PC-3 (cell line): Measurements from ENCODE around the gene WWP2. TPM values are rescaled to one million over a fixed set of nuclear protein-coding genes. Genes with fewer than 3 reads are reported as not detected.

Source experiments
- ATAC-seq: fragments of 200-7000 bp; cut with Tn5 transposase; 2 replicates; pipeline ENCODE4 v1.9.1; 2020; ENCODE audit warnings: mild to moderate bottlenecking, moderate library complexity
- BruUV-seq: library from RNA; stranded (reverse); fragments of 400-500 nt; replicated peaks from 2 replicates; lab custom pipeline; 2021; lab: Mats Ljungman, UMichigan
- CTCF ChIA-PET: fragments of 300-600 bp; sonication (Branson Sonifier 250); formaldehyde crosslinking; loops from one replicate; lab custom pipeline; 2022; ENCODE audit warnings: antibody characterized with exemption; lab: Charles Lee
- POLR2A ChIA-PET: fragments of 300-600 bp; sonication (Branson Sonifier 250); formaldehyde crosslinking; loops from one replicate; lab custom pipeline; 2022; ENCODE audit warnings: antibody characterized with exemption; ENCODE audit not compliant: unreplicated experiment; lab: Charles Lee
- DNase-seq: peaks from one replicate; pipeline ENCODE4 v3.0.0-alpha.2; 2015
- H2AFZ ChIP-seq: fragments of 300-600 bp; sonication (generic); 2 replicates; pipeline ENCODE4 v1.6.0; 2016; ENCODE audit warnings: antibody characterized with exemption, low read length
- H3F3A ChIP-seq: fragments of 300-600 bp; sonication (generic); one replicate; pipeline ENCODE4 v1.6.0; 2017; ENCODE audit warnings: antibody characterized with exemption, low read length, control low read depth, mild to moderate bottlenecking; ENCODE audit not compliant: unreplicated experiment
- H3K27ac ChIP-seq: fragments of 300-600 bp; sonication (generic); 2 replicates; pipeline ENCODE4 v1.5.1; 2016; ENCODE audit warnings: mild to moderate bottlenecking, low read length
- H3K27me3 ChIP-seq: fragments of 300-600 bp; sonication (generic); 2 replicates; pipeline ENCODE4 v1.6.1; 2016; ENCODE audit warnings: low read length, mixed read lengths
- H3K36me3 ChIP-seq: fragments of 300-600 bp; sonication (generic); 2 replicates; pipeline ENCODE4 v1.6.1; 2016; ENCODE audit warnings: low read depth, mixed run types, low read length, mixed read lengths
- H3K4me1 ChIP-seq: fragments of 300-600 bp; sonication (generic); 2 replicates; pipeline ENCODE4 v1.5.1; 2016; ENCODE audit warnings: low read length; ENCODE audit not compliant: insufficient read depth
- H3K4me2 ChIP-seq: fragments of 300-600 bp; sonication (generic); 2 replicates; pipeline ENCODE4 v1.6.0; 2016; ENCODE audit warnings: low read length
- H3K4me3 ChIP-seq: fragments of 300-600 bp; sonication (generic); 2 replicates; pipeline ENCODE4 v1.5.1; 2016; ENCODE audit warnings: mild to moderate bottlenecking, low read length, mixed read lengths
- H3K79me2 ChIP-seq: fragments of 300-600 bp; sonication (generic); 2 replicates; pipeline ENCODE4 v1.6.1; 2017; ENCODE audit warnings: low read length, mixed read lengths
- H3K9ac ChIP-seq: fragments of 300-600 bp; sonication (generic); 2 replicates; pipeline ENCODE4 v1.6.0; 2016; ENCODE audit warnings: mild to moderate bottlenecking, low read length
- H3K9me2 ChIP-seq: fragments of 300-600 bp; sonication (generic); replicated peaks from 2 replicates; pipeline ENCODE4 v1.6.1; 2016; ENCODE audit warnings: mixed run types, low read length, mixed read lengths
- H3K9me3 ChIP-seq: fragments of 300-600 bp; sonication (generic); 2 replicates; pipeline ENCODE4 v1.6.1; 2016; ENCODE audit warnings: low read length, mixed read lengths
- H4K20me1 ChIP-seq: fragments of 300-600 bp; sonication (generic); 2 replicates; pipeline ENCODE4 v1.6.1; 2016; ENCODE audit warnings: low read length, mixed read lengths
- CTCF ChIP-seq: fragments of 300-600 bp; sonication (generic); conservative IDR thresholded peaks from 2 replicates; pipeline ENCODE4 v1.5.1; 2017; ENCODE audit warnings: antibody characterized with exemption, low read depth, mild to moderate bottlenecking, low read length
- EZH2 ChIP-seq: fragments of 300-600 bp; sonication (generic); IDR thresholded peaks from one replicate; pipeline ENCODE4 v1.6.1; 2017; ENCODE audit warnings: antibody characterized with exemption, mild to moderate bottlenecking, low read length; ENCODE audit not compliant: unreplicated experiment
- EZH2phosphoT487 ChIP-seq: fragments of 300-600 bp; sonication (generic); IDR thresholded peaks from 2 replicates; pipeline ENCODE4 v1.6.1; 2018; ENCODE audit warnings: mild to moderate bottlenecking, antibody characterized with exemption, low read length, borderline replicate concordance
- intact Hi-C: fragments of 100-400 bp; cut with micrococcal nuclease; formaldehyde crosslinking; loops from 2 replicates; pipeline ENCODE4 v1.9.0; 2023
- total RNA-seq: library from RNA; depleted of rRNA; stranded (reverse); fragments of >200 nt; gene quantifications from 2 replicates; pipeline ENCODE4 v1.2.3, GENCODE V29; 2014

WWP2 gene
- total RNA-seq, 1 experiment from 2014 or later: 15.8 TPM

DNA sequence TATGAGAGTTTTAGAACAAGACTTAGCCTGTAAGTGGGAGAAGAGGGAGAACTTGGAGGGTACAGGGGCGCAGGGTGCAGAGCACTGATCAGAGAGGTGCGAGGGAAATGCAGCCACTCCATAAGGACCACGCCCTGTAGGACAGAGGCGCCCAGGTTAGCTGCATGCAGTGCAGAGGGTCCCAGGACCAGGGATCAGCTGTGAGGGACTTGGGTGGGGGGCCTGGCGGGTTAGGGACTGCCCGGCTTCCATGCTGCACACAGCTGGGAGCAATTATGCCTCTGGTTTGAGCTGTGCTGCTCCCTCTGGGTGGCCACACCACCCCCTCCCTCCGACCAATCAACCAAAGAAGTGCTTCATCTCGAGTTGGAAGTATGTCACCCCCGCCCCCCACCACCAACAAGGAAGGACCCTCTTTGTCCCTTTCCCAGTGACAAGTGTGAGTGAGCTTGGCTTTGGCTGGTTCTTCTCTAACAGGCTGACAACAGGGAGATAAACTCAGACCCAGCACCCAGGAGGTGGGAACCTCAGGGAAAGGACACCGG is 166.8 kb downstream of the WWP2 start:
- no peak for DNase-seq
- intact Hi-C loops: no loop called here
- CTCF ChIA-PET: no interaction called here
- ATAC-seq: no peak
- no peak overlapping the region for H3K27ac ChIP-seq
- no peaks in the 10 kb centered on the region for H3K36me3 ChIP-seq
- no peak overlapping the region for H2AFZ ChIP-seq
- no peaks in the 10 kb centered on the region for H3K4me1 ChIP-seq
- H3F3A ChIP-seq: no peaks in the 10 kb centered on the region
- no TSS peak for BruUV-seq
- no peaks in the 10 kb centered on the region for H3K79me2 ChIP-seq
- no peaks in the 10 kb centered on the region for H3K9me3 ChIP-seq
- no peak overlapping the region for H3K4me2 ChIP-seq
- H3K9me2 ChIP-seq: no peaks in the 10 kb centered on the region
- H4K20me1 ChIP-seq: no peaks in the 10 kb centered on the region
- TF ChIP-seq EZH2phosphoT487 (no peak), CTCF (no peak), EZH2 (no peak)
- H3K9ac ChIP-seq: no peak overlapping the region
- H3K4me3 ChIP-seq: no peak overlapping the region
- no peaks in the 10 kb centered on the region for H3K27me3 ChIP-seq
- POLR2A ChIA-PET: no interaction called here

DNA sequence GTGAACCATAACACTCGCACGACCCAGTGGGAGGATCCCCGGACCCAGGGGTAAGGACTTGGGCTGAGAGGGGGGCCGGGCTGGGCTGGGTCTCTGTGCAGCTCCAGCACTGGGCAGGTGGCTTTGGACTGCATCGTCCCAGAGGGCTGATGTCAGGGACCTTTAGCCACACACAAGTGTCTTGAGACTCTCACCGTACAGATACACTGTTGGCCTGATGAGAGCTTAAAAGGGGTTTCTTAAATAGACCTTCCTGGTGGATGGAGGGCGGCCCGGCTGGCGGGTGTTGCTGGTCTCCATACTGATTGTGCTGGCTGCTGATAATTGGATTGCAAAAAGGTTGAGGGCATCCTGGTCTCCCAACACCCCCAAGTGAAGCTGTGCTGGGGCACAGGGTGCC is 167.3 kb downstream of the WWP2 start:
- H3K4me2 ChIP-seq: no peak overlapping the region
- H3K4me1 ChIP-seq: no peaks in the 10 kb centered on the region
- H2AFZ ChIP-seq: no peak overlapping the region
- no TSS peak for BruUV-seq
- H3K27me3 ChIP-seq: no peaks in the 10 kb centered on the region
- H3K27ac ChIP-seq: no peak overlapping the region
- H3K4me3 ChIP-seq: no peak overlapping the region
- no peaks in the 10 kb centered on the region for H4K20me1 ChIP-seq
- CTCF ChIA-PET: interaction anchor here (1.5 kb wide), 1 partner anchor 135 kb away, joined by 7 read pairs; no protein-coding TSS in a partner anchor
- no peak for DNase-seq
- no peak for TF ChIP-seq EZH2
- no peak for TF ChIP-seq CTCF
- no peak for TF ChIP-seq EZH2phosphoT487
- H3K9ac ChIP-seq: no peak overlapping the region
- H3F3A ChIP-seq: no peaks in the 10 kb centered on the region
- H3K9me3 ChIP-seq: no peaks in the 10 kb centered on the region
- no peaks in the 10 kb centered on the region for H3K36me3 ChIP-seq
- POLR2A ChIA-PET: no interaction called here
- no peak for ATAC-seq
- no peaks in the 10 kb centered on the region for H3K9me2 ChIP-seq
- intact Hi-C loops: no loop called here
- no peaks in the 10 kb centered on the region for H3K79me2 ChIP-seq

DNA sequence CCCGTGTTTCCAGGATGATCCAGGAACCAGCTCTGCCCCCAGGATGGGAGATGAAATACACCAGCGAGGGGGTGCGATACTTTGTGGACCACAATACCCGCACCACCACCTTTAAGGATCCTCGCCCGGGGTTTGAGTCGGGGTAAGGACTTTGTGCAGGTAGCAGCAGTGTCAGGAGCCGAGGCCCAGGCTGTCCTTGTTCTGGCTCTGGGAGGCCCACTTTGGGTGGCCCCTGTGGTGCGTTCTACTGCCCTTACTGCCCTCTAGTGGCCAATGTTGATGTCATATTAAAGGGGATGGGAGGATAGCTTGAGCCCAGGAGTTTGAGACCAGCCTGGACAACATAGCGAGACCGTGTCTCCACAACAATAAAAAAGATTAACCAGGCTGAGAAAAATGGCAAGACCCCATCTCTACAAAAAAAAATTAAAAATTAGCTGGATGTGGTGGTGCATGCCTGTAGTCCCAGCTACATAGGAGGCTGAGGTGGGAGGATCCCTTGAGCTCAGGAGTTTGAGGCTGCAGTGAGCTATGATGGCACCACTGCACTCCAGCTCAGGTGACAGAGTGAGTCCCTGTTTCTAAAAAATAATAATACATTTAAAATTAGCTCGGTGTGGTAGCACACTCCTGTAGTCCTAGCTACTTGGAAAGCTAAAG is 168.1 kb downstream of the WWP2 start:
- ATAC-seq: peak; percentile 89

More for the DNA sequence above, 168.1 kb downstream of the WWP2 start:
- ChIA-PET CTCF (interaction anchor here (0.6 to 1.5 kb wide), 4 partner anchors 82 to 138 kb away, joined by 3 to 7 read pairs (median 4); no protein-coding TSS in a partner anchor), POLR2A (no interaction called here)
- H3K36me3 ChIP-seq: no peaks in the 10 kb centered on the region
- TF ChIP-seq EZH2 (no peak), CTCF (peak; percentile 66), EZH2phosphoT487 (no peak)
- no peak overlapping the region for H3K27ac ChIP-seq
- H3K9me2 ChIP-seq: no peaks in the 10 kb centered on the region
- H3K4me1 ChIP-seq: no peaks in the 10 kb centered on the region
- DNase-seq: peak; percentile 68
- H2AFZ ChIP-seq: no peak overlapping the region
- no peak overlapping the region for H3K4me2 ChIP-seq
- H3K27me3 ChIP-seq: no peaks in the 10 kb centered on the region
- no peaks in the 10 kb centered on the region for H3K79me2 ChIP-seq
- no peaks in the 10 kb centered on the region for H4K20me1 ChIP-seq
- intact Hi-C loops: loop anchor here (1.0 kb wide), 1 partner anchor 134 kb away; no protein-coding TSS in a partner anchor
- BruUV-seq: no TSS peak
- H3K9me3 ChIP-seq: no peaks in the 10 kb centered on the region
- no peaks in the 10 kb centered on the region for H3F3A ChIP-seq
- H3K4me3 ChIP-seq: no peak overlapping the region
- H3K9ac ChIP-seq: no peak overlapping the region
